Epithelial cell of esophagus (primary cell): ENCODE data around the gene KLHL13.
A peak's percentile ranks its signal among the peaks of the same experiment; 100 is the strongest.

Experiments
- DNase-seq: peaks from one replicate; pipeline ENCODE4 v3.0.0; 2010; ENCODE audit warnings: low read depth
- H3K4me3 ChIP-seq: 2 replicates; pipeline ENCODE4 v1.5.1; 2011; ENCODE audit warnings: mild to moderate bottlenecking, low read length, control low read depth
- CTCF ChIP-seq: IDR thresholded peaks from 2 replicates; pipeline ENCODE4 v1.5.1; 2011; ENCODE audit warnings: low read depth, mild to moderate bottlenecking, low read length, control low read depth, inconsistent platforms; ENCODE audit not compliant: insufficient read depth; ENCODE audit errors: missing control alignments

KLHL13 gene

GRCh38 chrX:118117741-118118140 is 1.1 kb upstream of the KLHL13 start:
- no peak overlapping the region for H3K4me3 ChIP-seq
- no peak for TF ChIP-seq CTCF
- peak; percentile 1 for DNase-seq

DNA sequence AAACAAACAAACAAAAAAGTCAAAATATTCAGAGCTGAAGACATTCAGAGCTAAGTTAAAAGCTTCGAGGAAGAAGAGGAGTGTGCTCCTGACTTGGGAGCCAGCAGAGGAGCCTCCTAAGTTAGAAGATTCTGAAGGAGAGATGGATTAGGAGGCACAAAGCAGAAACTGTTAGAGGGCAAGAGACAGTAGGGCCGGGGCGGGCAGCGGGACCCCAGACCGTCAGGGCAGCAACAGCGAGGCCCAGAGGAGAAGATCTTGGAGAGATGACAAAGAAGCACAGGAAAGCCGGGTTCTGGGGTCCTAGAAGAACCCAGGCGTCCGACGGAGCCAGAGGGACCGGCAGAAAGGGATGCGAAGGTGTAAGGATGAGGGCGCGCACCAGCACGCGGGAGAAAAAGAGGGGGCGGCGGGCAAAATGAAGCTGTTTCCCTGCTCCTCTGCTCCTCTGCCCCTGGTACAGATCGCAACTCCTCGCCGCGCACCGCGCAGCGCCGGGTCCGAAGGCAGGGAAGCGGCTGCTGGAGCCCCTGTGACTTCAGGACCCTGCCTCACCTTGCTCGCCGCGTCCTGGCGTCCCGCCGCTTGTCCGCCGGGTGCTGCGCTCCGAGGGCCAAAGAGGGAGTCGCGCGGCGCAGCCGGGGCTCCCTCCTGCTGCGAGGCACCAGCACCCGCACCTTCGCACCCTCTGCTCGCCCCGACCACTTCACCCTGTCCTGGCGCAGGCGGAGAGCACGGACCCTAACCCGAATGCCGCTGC is 477 bp downstream of the KLHL13 start:
- H3K4me3 ChIP-seq = peak overlapping the region; percentile 55
- peak; percentile 8 for DNase-seq
- TF ChIP-seq CTCF = no peak

GRCh38 chrX:118114971-118115370 is 1.6 kb downstream of the KLHL13 start:
- no peak for DNase-seq
- no peak for TF ChIP-seq CTCF
- no peak overlapping the region for H3K4me3 ChIP-seq

- DNase-seq = no peak
- TF ChIP-seq CTCF = no peak
- H3K4me3 ChIP-seq = no peak overlapping the region
Measured at GRCh38 chrX:118109065-118109464, 7.5 kb downstream of the KLHL13 start.

GRCh38 chrX:118108304-118108703 is 8.3 kb downstream of the KLHL13 start:
- TF ChIP-seq CTCF = no peak
- no peak for DNase-seq
- H3K4me3 ChIP-seq = no peak overlapping the region

DNA sequence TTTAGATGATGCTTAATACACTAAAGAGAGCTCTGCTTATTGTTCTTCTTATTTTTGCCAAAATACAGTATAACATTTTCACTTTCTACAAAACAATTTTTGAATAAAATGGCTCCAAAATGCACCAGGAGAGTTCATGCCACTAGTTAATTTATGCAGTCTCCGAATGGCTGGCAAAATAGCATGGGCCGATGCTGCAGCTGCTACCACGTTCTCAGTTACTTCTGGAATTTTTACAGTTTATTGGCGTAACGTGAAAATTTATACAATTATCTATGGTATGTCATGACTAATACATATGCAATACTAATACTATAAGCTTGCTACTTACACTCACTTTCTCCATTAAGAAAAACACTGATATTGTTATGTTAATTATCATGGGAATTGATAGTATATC is 16.5 kb downstream of the KLHL13 start:
- no peak overlapping the region for H3K4me3 ChIP-seq
- no peak for DNase-seq
- no peak for TF ChIP-seq CTCF

DNA sequence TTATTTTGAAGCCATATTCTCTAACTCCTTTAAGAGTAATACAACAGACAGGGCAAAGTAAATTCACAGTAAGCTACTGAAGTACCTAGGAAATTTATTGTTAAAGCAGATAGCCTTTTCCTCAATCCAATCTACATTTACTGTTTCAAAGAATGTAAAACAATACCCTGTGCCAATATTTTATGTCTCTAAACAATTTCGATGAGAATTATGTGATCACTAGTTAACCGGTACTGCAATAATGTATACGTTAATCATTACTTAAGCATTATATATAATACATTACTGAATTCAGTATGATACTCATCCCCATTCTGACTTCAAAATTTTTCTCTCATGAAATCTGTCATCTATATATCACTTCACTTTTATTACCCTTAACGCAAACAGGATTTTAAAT is 28.5 kb downstream of the KLHL13 start:
- no peak for TF ChIP-seq CTCF
- H3K4me3 ChIP-seq = no peak overlapping the region
- no peak for DNase-seq
